Measurements from ENCODE around the gene FAR2.

DNA sequence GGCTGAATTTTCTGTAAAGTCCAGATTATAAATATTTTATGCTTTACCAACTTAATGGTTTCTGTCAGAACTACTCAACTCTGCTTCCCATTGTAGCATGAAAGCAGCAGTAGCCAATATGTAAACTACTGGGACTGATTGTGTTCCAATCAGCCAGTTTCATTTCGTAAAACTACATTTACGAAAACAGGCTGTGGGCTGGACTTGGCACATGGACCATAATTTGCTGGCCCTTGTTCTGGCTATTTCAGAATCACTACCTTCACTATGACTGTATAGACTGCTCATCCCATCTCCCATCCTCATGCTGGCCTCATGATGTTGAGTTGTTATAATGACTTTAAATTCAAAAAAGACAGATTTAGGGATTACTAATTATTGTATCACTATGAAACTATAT, 38.7 kb downstream of the FAR2 start:
- no peak for TF ChIP-seq EP300 (IDR thresholded peaks at IDR 0.05)
- no peak for TF ChIP-seq POLR2AphosphoS5 (IDR thresholded peaks at IDR 0.05)

All from upper lobe of left lung (tissue), 4 donors.